GM20000 (cell line): ENCODE data around the gene SSTR1.

Experiments
- DNase-seq: peaks from one replicate; pipeline ENCODE4 v3.0.0; 2012; ENCODE audit warnings: low spot score
- CTCF ChIP-seq: IDR thresholded peaks from 2 replicates; pipeline ENCODE4 v1.5.1; 2012; ENCODE audit warnings: mild to moderate bottlenecking, control low read depth; ENCODE audit errors: extremely low read depth, missing control alignments

Gene SSTR1, protein sequence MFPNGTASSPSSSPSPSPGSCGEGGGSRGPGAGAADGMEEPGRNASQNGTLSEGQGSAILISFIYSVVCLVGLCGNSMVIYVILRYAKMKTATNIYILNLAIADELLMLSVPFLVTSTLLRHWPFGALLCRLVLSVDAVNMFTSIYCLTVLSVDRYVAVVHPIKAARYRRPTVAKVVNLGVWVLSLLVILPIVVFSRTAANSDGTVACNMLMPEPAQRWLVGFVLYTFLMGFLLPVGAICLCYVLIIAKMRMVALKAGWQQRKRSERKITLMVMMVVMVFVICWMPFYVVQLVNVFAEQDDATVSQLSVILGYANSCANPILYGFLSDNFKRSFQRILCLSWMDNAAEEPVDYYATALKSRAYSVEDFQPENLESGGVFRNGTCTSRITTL

DNA sequence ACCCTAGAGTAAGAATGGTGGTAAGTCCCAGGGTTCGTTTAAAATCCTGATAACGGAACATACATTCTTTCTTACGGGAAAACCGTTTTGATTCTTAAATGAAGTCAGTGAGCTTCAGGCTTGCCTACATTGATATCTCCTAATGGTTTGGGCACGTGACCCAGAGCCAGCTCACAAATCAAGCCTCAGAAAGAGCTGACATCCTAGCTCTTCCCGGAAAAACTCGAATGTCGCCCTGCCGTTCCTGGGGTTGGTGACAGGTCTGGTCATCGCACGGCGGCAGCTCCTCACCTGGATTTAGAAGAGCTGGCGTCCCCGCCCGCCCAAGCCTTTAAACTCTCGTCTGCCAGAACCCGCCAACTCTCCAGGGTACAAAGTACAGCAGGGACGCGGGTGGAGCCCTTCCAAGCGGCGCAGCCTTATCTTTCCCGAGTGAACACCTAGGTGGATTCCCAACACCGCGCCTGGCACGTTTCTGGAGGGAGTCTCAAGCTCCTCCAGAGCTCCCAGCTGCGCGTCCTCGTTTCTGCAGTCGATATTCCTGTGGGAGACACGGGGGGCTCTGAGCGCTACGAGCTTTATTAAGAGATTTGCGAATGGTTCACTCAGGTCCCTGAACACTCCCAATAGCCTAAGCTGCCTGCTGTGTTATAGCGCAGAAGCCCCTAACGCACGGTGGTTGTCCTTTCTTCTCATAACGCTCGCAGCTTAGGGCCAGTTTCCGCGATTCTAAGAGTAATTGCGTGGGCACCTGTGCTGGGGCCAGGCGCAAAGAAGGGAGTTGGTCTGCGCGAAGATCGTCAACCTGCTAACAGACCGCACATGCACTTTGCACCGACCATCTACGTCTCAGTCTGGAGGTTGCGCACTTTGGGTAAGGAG lies at the start of gene SSTR1:
TSS of gene SSTR1 (plus strand) at position 169 of the 882 bp plus-strand sequence. CDS start 1,486 bp downstream, outside the sequence.
- no peak for DNase-seq
- no peak for TF ChIP-seq CTCF

- no peak for DNase-seq
- TF ChIP-seq CTCF, result no peak
Observed at GRCh38 chr14:38158468-38158867, 49.2 kb upstream of the SSTR1 start.

DNA sequence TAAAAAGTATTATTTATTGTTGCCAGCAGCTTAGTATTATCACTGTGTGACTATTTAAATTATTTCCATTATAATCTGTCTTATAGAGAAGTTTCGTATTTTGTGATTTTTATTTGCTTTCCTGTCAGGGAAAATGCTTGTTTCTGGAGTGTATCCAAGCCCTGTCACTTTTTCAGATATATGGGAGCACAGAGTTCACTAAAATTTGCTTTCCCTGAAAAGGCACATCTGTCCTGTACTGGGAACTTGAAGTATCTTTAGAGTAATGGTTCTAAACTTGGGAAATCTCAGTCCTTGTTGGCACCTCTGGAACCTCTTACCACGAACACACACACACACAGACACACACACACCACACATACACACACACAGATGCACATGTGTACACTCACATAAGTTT lies 39.3 kb upstream of the SSTR1 start:
- DNase-seq, result no peak
- TF ChIP-seq CTCF, result no peak

GRCh38 chr14:38171197-38171596 lies 36.5 kb upstream of the SSTR1 start:
- no peak for TF ChIP-seq CTCF
- DNase-seq, result no peak

GRCh38 chr14:38174711-38175110 lies 33.0 kb upstream of the SSTR1 start:
- DNase-seq, result no peak
- TF ChIP-seq CTCF, result no peak

DNA sequence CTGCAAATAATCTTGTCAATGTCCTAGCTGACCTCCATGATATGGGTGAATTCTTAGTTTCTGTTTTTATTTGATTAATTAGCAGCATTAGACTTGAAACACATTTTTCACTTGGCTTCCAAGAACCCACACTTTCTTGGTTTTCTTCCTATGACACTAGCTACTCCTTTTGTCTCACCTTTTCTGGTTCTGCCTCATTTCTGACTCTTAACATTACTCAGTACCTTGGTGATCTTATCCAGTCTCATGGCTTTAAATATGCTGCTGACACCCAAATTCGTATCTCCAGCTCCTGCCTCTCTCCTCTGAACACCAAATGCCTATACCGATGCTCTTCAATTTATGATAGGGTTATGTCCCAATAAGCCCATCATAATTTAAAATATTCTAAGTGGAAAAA lies 32.0 kb upstream of the SSTR1 start:
- DNase-seq, result no peak
- no peak for TF ChIP-seq CTCF

GRCh38 chr14:38176379-38176778 lies 31.3 kb upstream of the SSTR1 start:
- no peak for TF ChIP-seq CTCF
- DNase-seq, result no peak
